Natural killer cell (primary cell): Measurements from ENCODE around the gene HOMER3. TPM values are rescaled to one million over a fixed set of nuclear protein-coding genes. Genes with fewer than 3 reads are reported as not detected.

Experiments used
- ATAC-seq, 3 donors: fragments of 150-1000 bp in 2 of 3; fragments of 200-7000 bp in 1 of 3; cut with Tn5 transposase; 1 replicate in 1 of 3; 2 replicates in 2 of 3; pipeline ENCODE4 v1.10.0; 2021; ENCODE audit warnings: mild to moderate bottlenecking in 2 of 3, moderate library complexity in 2 of 3
- DNase-seq, 2 donors: peaks; one replicate each; pipeline versions ENCODE4 v3.0.0 to v3.0.0-alpha.2; 2013 to 2021; ENCODE audit warnings: mixed read lengths in 1 of 2
- H3K27ac ChIP-seq: one replicate; pipeline ENCODE4 v1.5.1; 2013; ENCODE audit warnings: mild to moderate bottlenecking, low read length
- H3K27me3 ChIP-seq: one replicate; pipeline ENCODE4 v1.6.1; 2013; ENCODE audit warnings: low read length; ENCODE audit not compliant: control insufficient read depth, insufficient read depth
- H3K36me3 ChIP-seq: one replicate; pipeline ENCODE4 v1.6.1; 2013; ENCODE audit warnings: low read length; ENCODE audit not compliant: control insufficient read depth, insufficient read depth
- H3K4me1 ChIP-seq: one replicate; pipeline ENCODE4 v1.6.1; 2013; ENCODE audit warnings: low read length; ENCODE audit not compliant: control insufficient read depth, insufficient read depth
- H3K4me3 ChIP-seq: one replicate; pipeline ENCODE4 v1.5.1; 2013; ENCODE audit warnings: low read length
- H3K9me3 ChIP-seq: one replicate; pipeline ENCODE4 v1.6.1; 2013; ENCODE audit warnings: low read length; ENCODE audit not compliant: control insufficient read depth, insufficient read depth
- H3K27ac Mint-ChIP-seq, 2 donors: one replicate each; pipeline ENCODE4 v1.8.0; 2022; ENCODE audit warnings: mild to moderate bottlenecking in 2 of 2, mixed read lengths in 2 of 2, moderate library complexity in 1 of 2
- H3K27me3 Mint-ChIP-seq, 2 donors: one replicate each; pipeline ENCODE4 v1.8.0; 2022; ENCODE audit warnings: low read depth in 2 of 2, mixed read lengths in 2 of 2
- H3K36me3 Mint-ChIP-seq: one replicate; pipeline ENCODE4 v1.8.0; 2022; ENCODE audit warnings: mixed read lengths
- H3K4me1 Mint-ChIP-seq, 2 donors: one replicate each; pipeline ENCODE4 v1.8.0; 2022; ENCODE audit warnings: mixed read lengths in 2 of 2
- H3K4me3 Mint-ChIP-seq: one replicate; pipeline ENCODE4 v1.8.0; 2022; ENCODE audit warnings: mild to moderate bottlenecking, moderate library complexity, mixed read lengths
- H3K9me3 Mint-ChIP-seq, 2 donors: one replicate each; pipeline ENCODE4 v1.8.0; 2022; ENCODE audit warnings: mixed read lengths in 2 of 2
- CTCF ChIP-seq: fragments of 200-600 bp; IDR thresholded peaks from one replicate; pipeline ENCODE4 v1.8.0; 2022; ENCODE audit warnings: antibody characterized with exemption
- WGBS: methylation state at CpG from one replicate; pipeline ENCODE4 v1.1.7; 2013; ENCODE audit warnings: missing lambda C conversion rate; ENCODE audit not compliant: insufficient coverage; 5-methylcytosine and 5-hydroxymethylcytosine counted together
- intact Hi-C: fragments of 100-400 bp; cut with micrococcal nuclease; formaldehyde crosslinking; loops from one replicate; pipeline ENCODE4 v1.14.2; 2022
- total RNA-seq, 4 donors: library from RNA; stranded (reverse); fragments of 120-200 nt in 1 of 4; gene quantifications; one replicate each; pipeline versions ENCODE4 v1.2.3 to v1.2.4, GENCODE V29; 2013 to 2022

HOMER3 gene
- total RNA-seq, 3 donors from 2014 or later (not counting 1 experiment from before 2014, with no cell fraction given): 0.19 to 4.8 TPM; not detected in 1

- intact Hi-C loops: no loop called here
- no peak overlapping the region for H3K4me3 Mint-ChIP-seq
- H3K36me3 ChIP-seq: peaks cover 7% of the 10 kb centered on the region
- DNase-seq (no peak), ATAC-seq (no peak)
- H3K4me1 Mint-ChIP-seq: no peaks in the 10 kb centered on the region
- no peaks in the 10 kb centered on the region for H3K9me3 Mint-ChIP-seq
- no peaks in the 10 kb centered on the region for H3K36me3 Mint-ChIP-seq
- 56% methylated on average over 2 of the region's 4 CpGs for WGBS
- H3K27ac ChIP-seq: no peak overlapping the region
- H3K27ac Mint-ChIP-seq: no peak overlapping the region
- H3K4me1 ChIP-seq: peaks cover 14% of the 10 kb centered on the region
- H3K9me3 ChIP-seq: no peaks in the 10 kb centered on the region
- H3K27me3 ChIP-seq: peaks cover 5% of the 10 kb centered on the region
- H3K4me3 ChIP-seq: no peak overlapping the region
- peaks cover 11 to 14% of the 10 kb centered on the region in 2 donors for H3K27me3 Mint-ChIP-seq
- no peak for TF ChIP-seq CTCF
These were observed 46.4 kb upstream of the HOMER3 start for GRCh38 chr19:18987456-18987855.

- Mint-ChIP-seq H3K4me3 (no peak overlapping the region), H3K36me3 (no peaks in the 10 kb centered on the region), H3K9me3 (no peaks in the 10 kb centered on the region), H3K4me1 (no peaks in the 10 kb centered on the region), H3K27ac (no peak overlapping the region), H3K27me3 (peaks cover 11 to 14% of the 10 kb centered on the region in 2 donors)
- DNase-seq (no peak), ATAC-seq (no peak)
- no peak overlapping the region for H3K4me3 ChIP-seq
- intact Hi-C loops: no loop called here
- no peaks in the 10 kb centered on the region for H3K9me3 ChIP-seq
- H3K4me1 ChIP-seq: peaks cover 14% of the 10 kb centered on the region
- no peaks in the 10 kb centered on the region for H3K36me3 ChIP-seq
- 8% methylated on average over 7 of the region's 7 CpGs for WGBS
- TF ChIP-seq CTCF: no peak
- no peak overlapping the region for H3K27ac ChIP-seq
- H3K27me3 ChIP-seq: peaks cover 5% of the 10 kb centered on the region
These were observed 44.2 kb upstream of the HOMER3 start for GRCh38 chr19:18985257-18985656.

- no peak for DNase-seq
- no peaks in the 10 kb centered on the region for H3K36me3 ChIP-seq
These were observed 43.2 kb upstream of the HOMER3 start for GRCh38 chr19:18984251-18984650.

More at GRCh38 chr19:18984251-18984650, 43.2 kb upstream of the HOMER3 start:
- no peak for TF ChIP-seq CTCF
- Mint-ChIP-seq H3K27me3 (peaks cover 11 to 14% of the 10 kb centered on the region in 2 donors), H3K9me3 (no peaks in the 10 kb centered on the region), H3K4me1 (no peaks in the 10 kb centered on the region), H3K4me3 (no peak overlapping the region), H3K27ac (no peak overlapping the region), H3K36me3 (no peaks in the 10 kb centered on the region)
- no peaks in the 10 kb centered on the region for H3K9me3 ChIP-seq
- H3K4me3 ChIP-seq: no peak overlapping the region
- peaks cover 5% of the 10 kb centered on the region for H3K27me3 ChIP-seq
- H3K4me1 ChIP-seq: peaks cover 14% of the 10 kb centered on the region
- no peak overlapping the region for H3K27ac ChIP-seq
- no peak for ATAC-seq
- intact Hi-C loops: no loop called here
- WGBS: 90% methylated on average over 3 of the region's 3 CpGs
